Stimulated activated CD4-positive, alpha-beta T cell treated with anti-CD3 and anti-CD28 coated beads, Interleukin-15, amount 100 ng/mL, for 1 hour (primary cell): ENCODE results near the gene EIF5A2.
"Not testable (repeated sequence)": the region's sequence is repeated elsewhere in the genome, so short reads cannot be mapped to it uniquely, and the experiment has no call there.

Experiments
- DNase-seq, 2 donors: peaks; one replicate each; pipeline ENCODE4 v3.0.0-alpha.2; 2020; ENCODE audit warnings: low read depth in 1 of 2, low spot score in 1 of 2

Gene EIF5A2

DNA sequence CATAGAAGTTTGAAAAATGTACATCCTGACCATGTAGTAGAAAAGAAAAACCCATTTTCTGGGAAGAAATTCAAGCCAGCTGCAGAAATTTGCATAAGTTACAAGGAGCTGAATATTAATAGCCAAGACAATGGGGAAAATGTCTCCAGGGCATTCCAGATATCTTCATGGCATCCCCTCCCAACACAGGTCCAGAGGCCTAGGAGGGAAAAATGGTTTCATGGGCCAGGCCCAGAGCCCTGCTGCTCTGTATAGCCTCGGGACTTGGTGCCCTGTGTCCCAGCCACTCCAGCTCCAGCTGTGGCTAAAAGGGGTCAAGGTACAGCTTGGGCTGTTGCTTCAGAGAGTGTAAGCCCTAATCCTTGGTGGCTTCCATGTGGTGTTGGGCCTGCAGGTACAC is 11.2 kb downstream of the EIF5A2 start:
- DNase-seq: not testable (repeated sequence)

- DNase-seq: no peak
Observed at GRCh38 chr3:170896781-170897180, 11.7 kb downstream of the EIF5A2 start.

GRCh38 chr3:170896333-170896732 is 12.1 kb downstream of the EIF5A2 start:
- DNase-seq: not testable (repeated sequence)

GRCh38 chr3:170893895-170894294 is 14.5 kb downstream of the EIF5A2 start:
- DNase-seq: no peak

DNA sequence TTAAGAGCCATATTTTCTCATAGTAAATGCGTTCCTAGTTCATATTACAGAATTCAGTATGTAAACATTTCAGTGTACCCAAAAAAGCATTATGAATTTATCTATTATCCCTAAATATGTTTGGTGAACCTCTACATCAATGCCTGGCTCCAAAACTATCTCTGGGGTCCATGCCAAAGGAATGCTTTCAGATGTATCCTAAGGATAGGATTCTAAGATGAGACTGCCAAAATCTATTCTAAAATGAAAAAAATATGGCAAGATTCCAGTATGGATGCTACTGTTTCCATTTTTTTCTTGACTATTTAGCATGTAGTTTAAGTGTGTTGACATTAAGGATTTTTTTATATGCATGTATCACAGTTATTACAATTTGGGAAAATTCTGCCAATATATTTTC is 18.8 kb downstream of the EIF5A2 start:
- DNase-seq: no peak

DNA sequence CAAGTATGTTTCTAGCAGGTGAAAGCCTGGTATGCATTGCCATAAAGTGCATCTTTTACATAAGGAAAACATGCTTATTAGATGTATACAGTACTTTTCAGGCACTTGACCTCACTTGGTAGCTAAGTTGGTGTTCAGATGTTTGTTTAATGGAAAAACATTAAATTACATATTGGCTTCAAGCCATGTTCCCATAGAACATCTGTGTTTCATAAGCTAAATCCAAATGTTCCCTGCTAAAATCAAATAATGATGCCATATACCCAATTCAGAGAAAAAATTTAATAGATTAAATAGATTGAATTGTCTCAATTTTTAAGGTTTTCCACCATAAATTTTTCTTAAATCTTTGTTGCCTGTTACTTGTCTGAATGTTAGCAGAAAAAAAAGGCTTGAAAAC is 19.3 kb downstream of the EIF5A2 start:
- DNase-seq: no peak

GRCh38 chr3:170884109-170884930 is 24.1 kb downstream of the EIF5A2 start:
- not testable (repeated sequence) for DNase-seq

DNA sequence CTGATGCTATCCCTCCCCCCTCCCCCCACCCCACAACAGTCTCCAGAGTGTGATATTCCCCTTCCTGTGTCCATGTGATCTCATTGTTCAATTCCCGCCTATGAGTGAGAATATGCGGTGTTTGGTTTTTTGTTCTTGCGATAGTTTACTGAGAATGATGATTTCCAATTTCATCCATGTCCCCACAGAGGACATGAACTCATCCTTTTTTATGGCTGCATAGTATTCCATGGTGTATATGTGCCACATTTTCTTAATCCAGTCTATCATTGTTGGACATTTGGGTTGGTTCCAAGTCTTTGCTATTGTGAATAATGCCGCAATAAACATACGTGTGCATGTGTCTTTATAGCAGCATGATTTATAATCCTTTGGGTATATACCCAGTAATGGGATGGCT is 29.7 kb downstream of the EIF5A2 start:
- DNase-seq: not testable (repeated sequence)

GRCh38 chr3:170877311-170877710 is 31.1 kb downstream of the EIF5A2 start:
- not testable (repeated sequence) for DNase-seq

- DNase-seq: no peak
Observed at GRCh38 chr3:170876537-170876936, 31.9 kb downstream of the EIF5A2 start.

DNA sequence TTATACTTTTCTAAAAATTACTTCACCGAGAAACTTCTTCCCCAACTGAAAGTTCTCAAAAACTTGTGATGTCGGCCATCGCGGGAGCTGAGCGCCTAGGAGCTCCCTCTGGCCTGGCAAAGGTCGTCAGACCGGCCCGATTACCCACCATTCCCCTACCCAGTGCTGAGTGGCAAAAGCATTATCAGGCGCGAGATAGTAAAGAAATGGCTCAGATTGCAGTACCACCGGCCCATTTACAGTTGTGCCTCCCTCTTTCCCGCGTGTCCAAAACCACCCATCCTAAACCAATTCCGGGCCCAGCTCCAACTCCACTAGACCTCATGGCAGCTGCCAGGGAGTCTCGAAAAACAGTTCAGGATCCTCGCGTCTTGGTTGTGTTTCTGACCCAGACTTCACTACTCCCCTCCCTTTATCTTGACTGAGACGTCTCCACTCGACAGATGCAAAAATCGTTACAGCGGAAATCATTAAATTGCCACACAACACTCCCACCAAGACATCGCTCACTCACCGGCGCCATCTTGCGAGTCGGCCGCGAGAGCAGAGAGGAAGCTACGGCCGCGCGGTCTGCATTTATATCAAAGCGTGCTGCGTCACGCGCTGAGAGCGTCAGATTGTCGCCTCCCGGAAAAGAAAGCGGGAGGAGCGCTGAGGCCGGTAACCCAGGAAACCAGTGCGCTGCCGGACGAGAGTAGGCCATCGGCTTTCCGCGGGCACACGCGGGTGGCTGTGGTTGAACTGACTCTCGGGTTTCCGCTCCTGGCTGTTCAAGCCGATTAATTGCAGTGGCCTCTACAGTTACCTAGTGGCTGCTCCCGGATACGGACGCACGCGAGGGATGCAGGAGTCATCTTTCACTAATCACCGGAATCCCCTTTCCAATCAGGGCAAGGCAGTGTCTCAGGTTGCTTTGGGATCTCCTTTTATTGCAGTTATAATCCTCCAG is 38.5 kb downstream of the EIF5A2 start, which contains the start of gene RPL22L1:
TSS of gene RPL22L1 (minus strand) at position 551 of the 949 bp plus-strand sequence. CDS start at position 523, 28 bp downstream.
- peak; percentile 80 to 87 for DNase-seq

DNA sequence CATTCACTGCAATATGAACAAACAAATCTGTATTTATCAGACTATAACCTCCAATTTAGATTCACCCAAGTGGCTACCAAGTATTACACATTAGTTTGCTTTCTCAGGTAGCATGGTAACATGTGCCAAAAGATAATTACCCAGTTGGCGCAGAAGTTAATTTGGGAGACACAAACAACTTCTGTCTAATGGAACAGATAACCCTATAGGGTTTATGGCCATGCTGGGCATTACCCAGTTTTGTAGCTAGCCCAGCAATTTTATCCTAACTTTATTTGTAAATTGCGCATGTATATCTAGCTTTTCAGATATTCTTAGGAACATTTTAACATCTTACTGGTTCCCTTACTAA is 39.2 kb downstream of the EIF5A2 start:
- no peak for DNase-seq

GRCh38 chr3:170868577-170869238 is 39.7 kb downstream of the EIF5A2 start:
- DNase-seq: no peak

DNA sequence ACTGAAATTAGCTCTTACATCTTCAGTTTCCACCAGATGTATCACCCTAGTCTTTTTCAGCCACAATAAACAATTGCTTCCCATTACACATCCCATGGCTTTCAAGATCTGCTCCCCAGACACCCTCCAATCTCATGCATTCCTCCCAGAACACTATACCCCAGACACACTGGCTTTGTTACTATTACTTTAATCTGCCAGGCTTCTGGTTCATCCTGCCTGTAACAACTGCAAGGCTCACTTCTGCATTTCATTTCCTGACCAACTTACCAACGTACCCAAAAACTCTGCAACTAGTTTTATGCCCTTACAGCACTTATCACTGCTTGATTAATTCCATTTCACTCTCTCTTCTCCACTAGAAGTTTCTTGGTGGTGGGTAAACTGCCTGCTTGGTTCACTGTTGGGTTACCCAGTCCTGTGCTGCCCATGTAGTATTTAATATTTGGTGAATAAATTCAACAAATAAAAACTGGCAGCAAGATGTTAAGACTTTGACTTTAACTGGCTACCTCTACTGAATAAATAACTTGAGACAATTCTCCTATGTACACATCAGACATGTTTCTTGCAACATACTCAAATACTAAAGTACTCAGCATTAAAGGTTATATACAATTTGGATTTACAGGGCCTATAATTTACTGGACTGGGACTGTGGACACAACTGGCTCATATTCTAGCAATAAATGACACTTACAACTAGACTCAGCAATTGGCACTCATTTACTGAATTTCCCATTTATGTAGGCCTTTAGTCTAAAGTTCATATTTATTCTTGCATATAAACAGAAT is 41.1 kb downstream of the EIF5A2 start:
- no peak for DNase-seq

GRCh38 chr3:170866499-170866898 is 41.9 kb downstream of the EIF5A2 start:
- DNase-seq: no peak

DNA sequence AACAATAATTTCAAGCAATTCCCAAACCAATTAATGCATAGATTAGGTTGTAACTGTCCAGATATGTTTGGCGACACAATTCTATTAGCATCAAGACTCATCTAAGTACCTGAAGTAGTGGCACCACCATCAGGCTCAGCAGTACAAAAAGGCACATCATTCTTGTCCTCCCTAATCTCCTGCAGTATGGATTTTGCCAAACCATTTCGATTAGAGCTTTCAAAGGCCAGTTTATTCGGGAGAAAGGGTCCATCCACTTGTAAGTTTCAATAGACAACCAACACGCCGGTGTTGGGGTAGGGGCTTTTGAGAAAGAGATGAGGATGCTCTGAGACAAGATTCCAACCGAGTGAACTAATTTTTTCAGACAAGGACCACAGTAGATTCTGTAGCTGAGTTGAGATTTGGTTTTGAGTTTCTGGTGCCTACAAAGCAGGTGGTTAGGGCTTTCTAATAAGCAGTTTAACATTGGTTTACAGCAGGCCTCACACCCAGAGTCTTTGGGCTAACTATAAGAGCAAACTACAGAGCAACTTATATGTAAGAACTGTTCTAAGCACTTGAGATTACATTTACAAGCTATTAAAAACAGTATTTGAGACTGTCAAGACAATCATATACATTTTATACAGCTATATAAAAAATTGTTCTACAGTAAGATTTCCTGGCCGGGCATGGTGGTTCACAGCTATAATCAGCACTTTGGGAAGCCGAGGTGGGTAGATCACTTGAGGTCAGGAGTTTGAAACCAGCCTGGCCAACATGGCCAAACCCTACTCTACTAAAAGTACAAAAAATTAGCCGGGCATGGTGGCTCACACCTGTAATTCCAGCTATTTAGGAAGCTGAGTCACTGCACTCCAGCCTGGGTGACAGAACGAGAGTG is 43.0 kb downstream of the EIF5A2 start:
- no peak for DNase-seq

DNA sequence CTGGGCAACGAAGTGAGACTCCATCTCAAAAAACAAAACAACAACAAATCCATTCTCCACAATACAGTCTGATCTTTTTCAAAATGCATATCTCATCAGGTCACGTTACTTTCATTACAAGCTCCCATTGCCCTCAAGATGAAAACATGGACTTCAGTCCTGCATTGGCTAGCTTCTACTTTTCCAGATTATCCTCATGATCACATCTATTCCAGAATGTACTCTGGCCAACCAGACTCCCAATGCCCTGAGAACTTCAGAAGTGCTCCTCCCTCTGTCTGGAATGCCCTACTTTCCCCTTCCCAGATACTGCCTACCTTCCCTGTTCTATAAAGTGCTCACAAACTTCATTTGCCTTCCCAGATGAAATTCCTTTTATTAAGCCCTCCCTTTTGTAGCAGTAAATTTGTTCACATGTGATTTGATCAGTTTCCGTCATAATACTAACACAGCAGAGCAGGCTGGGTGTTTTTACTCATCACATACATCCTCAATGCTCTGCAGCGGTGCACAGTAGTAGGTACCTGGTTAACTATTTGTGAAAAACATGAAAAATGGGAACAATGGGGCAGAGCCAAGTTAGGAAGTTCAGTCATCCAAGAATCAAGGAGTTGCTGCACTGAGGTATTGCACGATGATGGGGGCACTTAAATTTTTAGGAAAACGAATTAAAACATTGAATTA is 43.8 kb downstream of the EIF5A2 start:
- no peak for DNase-seq

- no peak for DNase-seq
Observed at GRCh38 chr3:170863816-170864215, 44.6 kb downstream of the EIF5A2 start.
